ENCODE data around the gene B3GAT1.

DNA sequence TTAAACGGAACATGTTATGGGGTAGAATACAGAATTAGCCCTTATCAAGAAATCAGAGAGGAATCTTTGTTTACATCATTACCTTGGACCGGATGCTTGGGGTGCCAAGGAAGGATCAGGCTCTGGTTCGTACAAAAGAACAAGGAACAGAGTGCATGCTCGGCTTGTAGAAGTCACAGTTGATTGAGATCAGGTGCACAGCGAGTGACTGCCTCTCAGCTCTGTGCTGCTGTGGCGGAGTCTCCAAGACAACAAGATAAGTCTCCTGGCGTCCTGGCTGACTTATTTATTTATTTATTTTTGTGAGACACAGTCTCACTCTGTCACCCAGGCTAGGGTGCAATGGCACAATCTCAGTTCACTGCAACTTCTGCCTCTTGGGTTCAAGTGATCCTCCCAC is 48.5 kb downstream of the B3GAT1 start:
- no peak for TF ChIP-seq EZH2 (IDR thresholded peaks at IDR 0.05; ENCODE audit: borderline replicate concordance, insufficient read depth, low read length, poor library complexity, severe bottlenecking)
- no peak for TF ChIP-seq MXI1 (conservative IDR thresholded peaks at IDR 0.05; ENCODE audit: poor library complexity, severe bottlenecking)
- TF ChIP-seq, protein P1, sequence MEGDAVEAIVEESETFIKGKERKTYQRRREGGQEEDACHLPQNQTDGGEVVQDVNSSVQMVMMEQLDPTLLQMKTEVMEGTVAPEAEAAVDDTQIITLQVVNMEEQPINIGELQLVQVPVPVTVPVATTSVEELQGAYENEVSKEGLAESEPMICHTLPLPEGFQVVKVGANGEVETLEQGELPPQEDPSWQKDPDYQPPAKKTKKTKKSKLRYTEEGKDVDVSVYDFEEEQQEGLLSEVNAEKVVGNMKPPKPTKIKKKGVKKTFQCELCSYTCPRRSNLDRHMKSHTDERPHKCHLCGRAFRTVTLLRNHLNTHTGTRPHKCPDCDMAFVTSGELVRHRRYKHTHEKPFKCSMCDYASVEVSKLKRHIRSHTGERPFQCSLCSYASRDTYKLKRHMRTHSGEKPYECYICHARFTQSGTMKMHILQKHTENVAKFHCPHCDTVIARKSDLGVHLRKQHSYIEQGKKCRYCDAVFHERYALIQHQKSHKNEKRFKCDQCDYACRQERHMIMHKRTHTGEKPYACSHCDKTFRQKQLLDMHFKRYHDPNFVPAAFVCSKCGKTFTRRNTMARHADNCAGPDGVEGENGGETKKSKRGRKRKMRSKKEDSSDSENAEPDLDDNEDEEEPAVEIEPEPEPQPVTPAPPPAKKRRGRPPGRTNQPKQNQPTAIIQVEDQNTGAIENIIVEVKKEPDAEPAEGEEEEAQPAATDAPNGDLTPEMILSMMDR (IDR thresholded peaks at IDR 0.05; ENCODE audit: poor library complexity, severe bottlenecking), result no peak
- TF ChIP-seq, protein P2, sequence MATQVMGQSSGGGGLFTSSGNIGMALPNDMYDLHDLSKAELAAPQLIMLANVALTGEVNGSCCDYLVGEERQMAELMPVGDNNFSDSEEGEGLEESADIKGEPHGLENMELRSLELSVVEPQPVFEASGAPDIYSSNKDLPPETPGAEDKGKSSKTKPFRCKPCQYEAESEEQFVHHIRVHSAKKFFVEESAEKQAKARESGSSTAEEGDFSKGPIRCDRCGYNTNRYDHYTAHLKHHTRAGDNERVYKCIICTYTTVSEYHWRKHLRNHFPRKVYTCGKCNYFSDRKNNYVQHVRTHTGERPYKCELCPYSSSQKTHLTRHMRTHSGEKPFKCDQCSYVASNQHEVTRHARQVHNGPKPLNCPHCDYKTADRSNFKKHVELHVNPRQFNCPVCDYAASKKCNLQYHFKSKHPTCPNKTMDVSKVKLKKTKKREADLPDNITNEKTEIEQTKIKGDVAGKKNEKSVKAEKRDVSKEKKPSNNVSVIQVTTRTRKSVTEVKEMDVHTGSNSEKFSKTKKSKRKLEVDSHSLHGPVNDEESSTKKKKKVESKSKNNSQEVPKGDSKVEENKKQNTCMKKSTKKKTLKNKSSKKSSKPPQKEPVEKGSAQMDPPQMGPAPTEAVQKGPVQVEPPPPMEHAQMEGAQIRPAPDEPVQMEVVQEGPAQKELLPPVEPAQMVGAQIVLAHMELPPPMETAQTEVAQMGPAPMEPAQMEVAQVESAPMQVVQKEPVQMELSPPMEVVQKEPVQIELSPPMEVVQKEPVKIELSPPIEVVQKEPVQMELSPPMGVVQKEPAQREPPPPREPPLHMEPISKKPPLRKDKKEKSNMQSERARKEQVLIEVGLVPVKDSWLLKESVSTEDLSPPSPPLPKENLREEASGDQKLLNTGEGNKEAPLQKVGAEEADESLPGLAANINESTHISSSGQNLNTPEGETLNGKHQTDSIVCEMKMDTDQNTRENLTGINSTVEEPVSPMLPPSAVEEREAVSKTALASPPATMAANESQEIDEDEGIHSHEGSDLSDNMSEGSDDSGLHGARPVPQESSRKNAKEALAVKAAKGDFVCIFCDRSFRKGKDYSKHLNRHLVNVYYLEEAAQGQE (IDR thresholded peaks at IDR 0.05; ENCODE audit: borderline replicate concordance), result no peak
- no peak for TF ChIP-seq POLR2AphosphoS5 (IDR thresholded peaks at IDR 0.05)
- TF ChIP-seq RAD21 (conservative IDR thresholded peaks at IDR 0.05), result no peak
